ENCODE results near the gene SAXO2.

The SAXO2 gene

DNA sequence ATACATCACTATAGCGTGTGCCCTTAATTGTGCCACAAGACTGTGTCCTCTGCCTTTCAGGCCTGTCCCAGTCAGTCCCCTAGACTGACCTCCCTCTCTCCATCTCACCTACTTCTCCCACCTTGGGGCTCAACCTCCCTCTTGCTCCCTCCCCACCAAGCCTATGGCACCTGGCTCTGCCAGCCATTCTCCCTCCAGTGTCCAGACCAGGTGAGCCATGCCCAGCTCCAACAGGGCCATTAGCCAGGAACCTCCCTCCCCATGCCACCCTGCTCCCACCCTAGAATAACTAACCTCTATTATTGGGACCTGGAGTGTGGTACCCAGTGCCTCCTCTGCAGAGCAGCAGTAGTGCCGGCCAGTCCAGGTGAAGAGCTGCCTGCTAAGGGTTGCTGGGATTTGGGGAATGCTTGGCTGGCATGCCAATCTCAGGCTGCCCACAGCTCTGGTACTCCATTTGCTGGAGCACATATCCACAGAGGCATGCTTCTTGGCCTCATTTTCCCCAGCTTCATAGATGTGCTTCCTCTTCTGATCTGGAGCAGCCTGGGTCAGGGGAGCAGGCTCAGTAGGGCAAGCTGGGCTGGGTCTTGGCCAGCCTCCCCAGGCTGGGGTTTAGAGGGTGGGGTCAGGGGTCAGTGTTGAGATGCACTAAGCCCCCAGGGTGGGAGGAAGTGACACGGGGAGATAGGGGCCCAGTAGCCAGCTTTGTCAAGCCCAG lies 38.8 kb downstream of the SAXO2 start:
- DNase-seq = no peak
- intact Hi-C loops (cut with DNase I; ENCODE audit: low total_unique reads) = no loop called here
- H3K27ac ChIP-seq = no peak overlapping the region

GRCh38 chr15:82303956-82304777 lies 41.5 kb downstream of the SAXO2 start:
- no peak for TF ChIP-seq CTCF (IDR thresholded peaks at IDR 0.05)
- H3K27ac ChIP-seq = no peak overlapping the region
- DNase-seq = no peak
- no peak overlapping the region for H3K4me3 ChIP-seq
- H3K36me3 ChIP-seq = no peaks in the 10 kb centered on the region
- intact Hi-C loops (cut with DNase I; ENCODE audit: low total_unique reads) = no loop called here
- no peaks in the 10 kb centered on the region for H3K9me3 ChIP-seq
- H3K4me1 ChIP-seq = peaks cover 0 to 7% (median 0%) of the 10 kb centered on the region in 4 donors
- no peaks in the 10 kb centered on the region for H3K27me3 ChIP-seq

More for the DNA sequence above, 38.8 kb downstream of the SAXO2 start:
- no peaks in the 10 kb centered on the region for H3K9me3 ChIP-seq
- peaks cover 0 to 2% of the 10 kb centered on the region in 2 donors for H3K27me3 ChIP-seq
- H3K36me3 ChIP-seq = no peaks in the 10 kb centered on the region
- no peak overlapping the region for H3K4me3 ChIP-seq
- peaks cover 0 to 7% (median 0%) of the 10 kb centered on the region in 4 donors for H3K4me1 ChIP-seq
- TF ChIP-seq CTCF (IDR thresholded peaks at IDR 0.05) = no peak

- no peak for TF ChIP-seq CTCF (IDR thresholded peaks at IDR 0.05)
- H3K9me3 ChIP-seq = no peaks in the 10 kb centered on the region
- H3K36me3 ChIP-seq = no peaks in the 10 kb centered on the region
- intact Hi-C loops (cut with DNase I; ENCODE audit: low total_unique reads) = no loop called here
- H3K27me3 ChIP-seq = no peaks in the 10 kb centered on the region
- no peak for DNase-seq
- no peak overlapping the region for H3K4me3 ChIP-seq
- H3K27ac ChIP-seq = no peak overlapping the region
- H3K4me1 ChIP-seq = peaks cover 0 to 7% (median 0%) of the 10 kb centered on the region in 4 donors
These were observed 42.1 kb downstream of the SAXO2 start for GRCh38 chr15:82304778-82305090.

DNA sequence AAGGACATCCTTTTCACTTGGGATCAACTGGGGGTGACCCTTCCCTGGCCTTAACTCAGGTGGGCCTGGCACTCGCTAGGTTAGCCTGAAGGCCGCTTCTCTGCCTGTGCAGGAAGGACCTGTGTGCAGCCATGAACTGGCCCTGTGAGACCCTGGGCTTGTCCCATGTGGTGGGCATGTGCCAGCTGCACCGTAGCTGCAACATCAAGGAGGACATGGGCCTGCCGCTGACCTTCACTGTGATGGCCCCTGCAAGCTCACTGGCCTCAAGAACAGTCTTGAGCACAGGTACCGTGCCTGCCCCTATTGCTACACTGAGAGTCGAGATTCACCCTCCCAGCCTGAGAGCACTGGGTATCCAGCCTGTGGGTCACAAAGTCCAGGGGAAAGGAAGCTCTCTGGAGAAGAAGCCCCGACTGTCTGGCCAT lies 43.0 kb downstream of the SAXO2 start:
- TF ChIP-seq CTCF (IDR thresholded peaks at IDR 0.05) = no peak
- peaks cover 0 to 3% (median 0%) of the 10 kb centered on the region in 4 donors for H3K4me1 ChIP-seq
- intact Hi-C loops (cut with DNase I; ENCODE audit: low total_unique reads) = no loop called here
- no peak overlapping the region for H3K27ac ChIP-seq
- H3K27me3 ChIP-seq = no peaks in the 10 kb centered on the region
- H3K4me3 ChIP-seq = no peak overlapping the region
- H3K36me3 ChIP-seq = no peaks in the 10 kb centered on the region
- H3K9me3 ChIP-seq = no peaks in the 10 kb centered on the region
- DNase-seq = peak in 1 of 2 donors; percentile 23

GRCh38 chr15:82306791-82307713 lies 44.4 kb downstream of the SAXO2 start:
- no peak overlapping the region for H3K4me3 ChIP-seq
- no peak overlapping the region for H3K27ac ChIP-seq
- TF ChIP-seq CTCF (IDR thresholded peaks at IDR 0.05) = no peak
- H3K36me3 ChIP-seq = no peaks in the 10 kb centered on the region
- intact Hi-C loops (cut with DNase I; ENCODE audit: low total_unique reads) = no loop called here
- no peaks in the 10 kb centered on the region for H3K27me3 ChIP-seq
- H3K4me1 ChIP-seq = no peaks in the 10 kb centered on the region
- no peaks in the 10 kb centered on the region for H3K9me3 ChIP-seq
- peak in 1 of 2 donors; percentile 52 for DNase-seq
